Measurements from ENCODE around the gene TRAF4.
"Not testable (repeated sequence)": the region's sequence is repeated elsewhere in the genome, so short reads cannot be mapped to it uniquely, and the experiment has no call there.

The TRAF4 gene

GRCh38 chr17:28722417-28723158 lies 21.2 kb upstream of the TRAF4 start:
- H3K4me3 ChIP-seq (ENCODE audit: low read length), result peak overlapping the region; percentile 25
- no peak for TF ChIP-seq CTCF (IDR thresholded peaks at IDR 0.05; ENCODE audit: insufficient read depth, low read depth, low read length, missing control alignments)
- DNase-seq (ENCODE audit: low read depth), result no peak

GRCh38 chr17:28723159-28723835 lies 20.5 kb upstream of the TRAF4 start:
- no peak overlapping the region for H3K4me3 ChIP-seq (ENCODE audit: low read length)

DNA sequence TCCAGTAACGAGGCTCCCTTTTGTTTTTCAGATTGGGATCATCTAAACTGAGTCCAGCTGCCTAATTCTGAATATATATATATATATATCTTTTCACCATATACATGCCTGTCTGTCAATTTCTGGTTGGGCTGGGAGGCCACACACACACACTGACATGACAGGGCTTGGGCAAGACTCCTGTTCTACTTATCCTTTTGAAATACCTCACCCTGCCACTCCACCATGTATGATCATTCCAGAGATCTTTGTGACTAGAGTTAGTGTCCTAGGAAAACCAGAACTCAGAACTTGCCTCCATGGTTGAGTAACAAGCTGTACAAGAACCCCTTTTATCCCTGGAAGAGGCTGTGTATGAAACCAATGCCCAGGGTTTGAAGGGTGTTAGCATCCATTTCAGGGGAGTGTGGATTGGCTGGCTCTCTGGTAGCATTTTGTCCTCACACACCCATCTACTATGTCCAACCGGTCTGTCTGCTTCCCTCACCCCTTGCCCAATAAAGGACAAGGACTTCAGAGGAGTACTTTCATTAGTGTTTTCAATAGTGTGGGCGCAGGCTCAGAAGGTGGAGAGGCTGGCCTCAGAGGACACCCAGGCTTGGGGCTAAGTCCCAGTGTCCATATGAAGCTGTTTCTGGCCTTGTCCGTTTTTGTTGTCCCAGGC lies 19.8 kb upstream of the TRAF4 start:
- DNase-seq (ENCODE audit: low read depth), result peak; percentile 51
- not testable (repeated sequence) for H3K4me3 ChIP-seq (ENCODE audit: low read length)

More at GRCh38 chr17:28723159-28723835, 20.5 kb upstream of the TRAF4 start:
- no peak for TF ChIP-seq CTCF (IDR thresholded peaks at IDR 0.05; ENCODE audit: insufficient read depth, low read depth, low read length, missing control alignments)
- no peak for DNase-seq (ENCODE audit: low read depth)

GRCh38 chr17:28724500-28725165 lies 19.2 kb upstream of the TRAF4 start:
- H3K4me3 ChIP-seq (ENCODE audit: low read length), result peak overlapping the region; percentile 70
- no peak for TF ChIP-seq CTCF (IDR thresholded peaks at IDR 0.05; ENCODE audit: insufficient read depth, low read depth, low read length, missing control alignments)
- DNase-seq (ENCODE audit: low read depth), result peak; percentile 22

GRCh38 chr17:28725166-28725659 lies 18.6 kb upstream of the TRAF4 start:
- DNase-seq (ENCODE audit: low read depth), result peak; percentile 61
- H3K4me3 ChIP-seq (ENCODE audit: low read length), result peak overlapping the region; percentile 70
- TF ChIP-seq CTCF (IDR thresholded peaks at IDR 0.05; ENCODE audit: insufficient read depth, low read depth, low read length, missing control alignments), result peak; percentile 17

GRCh38 chr17:28725660-28726225 lies 18.1 kb upstream of the TRAF4 start:
- TF ChIP-seq CTCF (IDR thresholded peaks at IDR 0.05; ENCODE audit: insufficient read depth, low read depth, low read length, missing control alignments), result no peak
- H3K4me3 ChIP-seq (ENCODE audit: low read length), result peak overlapping the region; percentile 70
- DNase-seq (ENCODE audit: low read depth), result peak; percentile 80

Measured in epithelial cell of esophagus (primary cell).